Measurements from ENCODE around the gene CDA.

CDA gene

GRCh38 chr1:20658166-20658915 is 69.4 kb downstream of the CDA start:
- DNase-seq: no peak

GRCh38 chr1:20660363-20660762 is 71.5 kb downstream of the CDA start:
- DNase-seq: no peak

- DNase-seq: peak; percentile 15
These were observed 71.9 kb downstream of the CDA start for GRCh38 chr1:20660847-20661206.

GRCh38 chr1:20661207-20662109 is 72.6 kb downstream of the CDA start, which contains the start of gene DDOST:
DDOST (minus strand) TSS chr1:20661369; CDS start chr1:20661350, 19 bp downstream.
- peak; percentile 97 for DNase-seq

GRCh38 chr1:20662110-20662475 is 73.2 kb downstream of the CDA start:
- DNase-seq: no peak

- no peak for DNase-seq
These were observed 74.5 kb downstream of the CDA start for GRCh38 chr1:20663365-20663764.

- DNase-seq: no peak
These were observed 75.2 kb downstream of the CDA start for GRCh38 chr1:20663969-20664715.

- no peak for DNase-seq
These were observed 76.8 kb downstream of the CDA start for GRCh38 chr1:20665726-20666125.

- no peak for DNase-seq
These were observed 77.2 kb downstream of the CDA start for GRCh38 chr1:20666146-20666545.

- peak; percentile 44 for DNase-seq
These were observed 77.9 kb downstream of the CDA start for GRCh38 chr1:20666804-20667203.
